ENCODE measurements around the gene AKR1C2.
"Not testable (repeated sequence)": the region's sequence is repeated elsewhere in the genome, so short reads cannot be mapped to it uniquely, and the experiment has no call there.

The AKR1C2 gene

GRCh38 chr10:4956955-4957645, 46.6 kb downstream of the AKR1C2 start:
- DNase-seq (ENCODE audit: low read depth) = not testable (repeated sequence)

GRCh38 chr10:4956088-4956487, 47.6 kb downstream of the AKR1C2 start:
- DNase-seq (ENCODE audit: low read depth) = not testable (repeated sequence)

GRCh38 chr10:4953405-4953804, 50.3 kb downstream of the AKR1C2 start:
- DNase-seq (ENCODE audit: low read depth) = no peak

GRCh38 chr10:4951512-4952162, 52.0 kb downstream of the AKR1C2 start:
- DNase-seq (ENCODE audit: low read depth) = not testable (repeated sequence)

- DNase-seq (ENCODE audit: low read depth) = no peak
Measured at GRCh38 chr10:4947635-4948596, 55.7 kb downstream of the AKR1C2 start.

GRCh38 chr10:4947039-4947634, 56.5 kb downstream of the AKR1C2 start:
- no peak for DNase-seq (ENCODE audit: low read depth)

GRCh38 chr10:4945766-4946717, 57.6 kb downstream of the AKR1C2 start:
- no peak for DNase-seq (ENCODE audit: low read depth)

GRCh38 chr10:4944841-4945240, 58.8 kb downstream of the AKR1C2 start:
- DNase-seq (ENCODE audit: low read depth) = no peak

GRCh38 chr10:4943821-4944220, 59.8 kb downstream of the AKR1C2 start:
- DNase-seq (ENCODE audit: low read depth) = no peak

- DNase-seq (ENCODE audit: low read depth) = not testable (repeated sequence)
Measured at GRCh38 chr10:4943416-4943815, 60.2 kb downstream of the AKR1C2 start.

GRCh38 chr10:4942931-4943330, 60.7 kb downstream of the AKR1C2 start:
- DNase-seq (ENCODE audit: low read depth) = not testable (repeated sequence)

- no peak for DNase-seq (ENCODE audit: low read depth)
Measured at GRCh38 chr10:4941540-4942330, 61.9 kb downstream of the AKR1C2 start.

- not testable (repeated sequence) for DNase-seq (ENCODE audit: low read depth)
Measured at GRCh38 chr10:4940909-4941308, 62.7 kb downstream of the AKR1C2 start.

GRCh38 chr10:4940073-4940428, 63.6 kb downstream of the AKR1C2 start:
- not testable (repeated sequence) for DNase-seq (ENCODE audit: low read depth)

GRCh38 chr10:4939224-4940072, 64.2 kb downstream of the AKR1C2 start:
- no peak for DNase-seq (ENCODE audit: low read depth)

Measured in T follicular helper cell (primary cell).